22Rv1 (cell line): Measurements from ENCODE around the gene SUSD4.

Experiments used
- CTCF ChIP-seq: fragments of 450-650 bp; IDR thresholded peaks from 2 replicates; pipeline ENCODE4 v1.5.1; 2017; ENCODE audit warnings: mild to moderate bottlenecking
- ZFX ChIP-seq: fragments of 450-650 bp; IDR thresholded peaks from 2 replicates; pipeline ENCODE4 v1.6.1; 2017; ENCODE audit warnings: antibody characterized with exemption, borderline replicate concordance

DNA sequence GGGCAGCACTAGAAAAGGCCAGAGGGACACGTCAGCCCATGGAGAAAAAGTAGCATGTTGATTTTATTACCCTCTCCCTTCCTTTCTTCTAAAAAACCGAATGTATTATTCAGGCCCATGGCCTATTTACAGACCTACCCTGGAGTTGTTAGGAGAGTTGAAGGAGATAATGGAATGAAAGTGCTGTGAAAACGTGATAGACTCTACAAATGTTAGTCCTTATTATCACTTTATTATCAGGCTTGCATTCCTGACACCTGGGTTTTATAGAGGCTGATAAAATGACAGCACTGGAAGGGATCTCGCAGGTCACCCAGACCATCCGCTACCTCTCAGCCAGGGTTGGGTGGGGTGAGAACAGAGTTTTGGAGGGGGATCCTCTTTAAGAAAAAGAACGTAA, 160.3 kb downstream of the SUSD4 start:
- TF ChIP-seq CTCF, result no peak
- TF ChIP-seq ZFX, result no peak
